Trophoblast cell (in vitro differentiated cells and primary cell): Measurements from ENCODE around the gene ELL2.
"Not testable (repeated sequence)": the region's sequence is repeated elsewhere in the genome, so short reads cannot be mapped to it uniquely, and the experiment has no call there.

Source experiments
- DNase-seq, 2 donors: peaks; one replicate each; pipeline ENCODE4 v3.0.0-alpha.2; 2016
- H2AFZ ChIP-seq: 2 replicates; pipeline ENCODE4 v1.6.1; 2013; ENCODE audit warnings: low read length, moderate library complexity, mild to moderate bottlenecking; ENCODE audit not compliant: insufficient read depth, poor library complexity
- H2AK5ac ChIP-seq: 2 replicates; pipeline ENCODE4 v1.6.1; 2013; ENCODE audit warnings: mild to moderate bottlenecking, low read length
- H2BK120ac ChIP-seq: 2 replicates; pipeline ENCODE4 v1.6.1; 2013; ENCODE audit warnings: low read length, mild to moderate bottlenecking, moderate library complexity; ENCODE audit not compliant: insufficient read depth, poor library complexity
- H2BK12ac ChIP-seq: 2 replicates; pipeline ENCODE4 v1.6.1; 2013; ENCODE audit warnings: mild to moderate bottlenecking, low read length, moderate library complexity
- H2BK5ac ChIP-seq: 2 replicates; pipeline ENCODE4 v1.6.1; 2013; ENCODE audit warnings: low read length, low read depth, moderate library complexity, mild to moderate bottlenecking; ENCODE audit not compliant: poor library complexity
- H3K14ac ChIP-seq: 2 replicates; pipeline ENCODE4 v1.6.1; 2013; ENCODE audit warnings: mild to moderate bottlenecking, low read length
- H3K18ac ChIP-seq: 2 replicates; pipeline ENCODE4 v1.6.1; 2013; ENCODE audit warnings: mild to moderate bottlenecking, low read length
- H3K23ac ChIP-seq: 2 replicates; pipeline ENCODE4 v1.6.1; 2013; ENCODE audit warnings: low read length
- H3K27ac ChIP-seq: 2 replicates; pipeline ENCODE4 v1.5.1; 2013; ENCODE audit warnings: low read depth, mild to moderate bottlenecking, inconsistent platforms, low read length, moderate library complexity
- H3K27me3 ChIP-seq: 2 replicates; pipeline ENCODE4 v1.6.1; 2013; ENCODE audit warnings: inconsistent platforms, mild to moderate bottlenecking, low read length, moderate library complexity; ENCODE audit not compliant: insufficient read depth
- H3K36me3 ChIP-seq, 2 experiments: 1 replicate in 1 of 2; 2 replicates in 1 of 2; pipeline ENCODE4 v1.6.1; 2013; ENCODE audit warnings: low read length in 2 of 2, mild to moderate bottlenecking in 2 of 2, moderate library complexity in 1 of 2; ENCODE audit not compliant: insufficient read depth in 2 of 2, control insufficient read depth in 1 of 2
- H3K4ac ChIP-seq: 2 replicates; pipeline ENCODE4 v1.6.1; 2013; ENCODE audit warnings: low read depth, mild to moderate bottlenecking, low read length, moderate library complexity
- H3K4me1 ChIP-seq, 2 experiments: 1 replicate in 1 of 2; 2 replicates in 1 of 2; pipeline ENCODE4 v1.6.1; 2013; ENCODE audit warnings: low read length in 2 of 2, mild to moderate bottlenecking in 2 of 2, moderate library complexity in 1 of 2; ENCODE audit not compliant: insufficient read depth in 2 of 2, control insufficient read depth in 1 of 2
- H3K4me2 ChIP-seq: 2 replicates; pipeline ENCODE4 v1.6.1; 2013; ENCODE audit warnings: inconsistent platforms, mild to moderate bottlenecking, low read length, moderate library complexity
- H3K4me3 ChIP-seq: 2 replicates; pipeline ENCODE4 v1.5.1; 2013; ENCODE audit warnings: mild to moderate bottlenecking, low read depth, low read length, inconsistent platforms
- H3K79me1 ChIP-seq: one replicate; pipeline ENCODE4 v1.6.1; 2013; ENCODE audit warnings: low read length
- H3K79me2 ChIP-seq: 2 replicates; pipeline ENCODE4 v1.6.1; 2013; ENCODE audit warnings: low read length, mild to moderate bottlenecking; ENCODE audit not compliant: control insufficient read depth, insufficient read depth, poor library complexity
- H3K9ac ChIP-seq: 2 replicates; pipeline ENCODE4 v1.6.1; 2013; ENCODE audit warnings: mild to moderate bottlenecking, low read length
- H3K9me3 ChIP-seq: 2 replicates; pipeline ENCODE4 v1.6.1; 2013; ENCODE audit warnings: low read depth, mild to moderate bottlenecking, control low read depth, inconsistent platforms, low read length; ENCODE audit not compliant: insufficient read depth
- H4K12ac ChIP-seq: 2 replicates; pipeline ENCODE4 v1.6.1; 2013; ENCODE audit warnings: low read depth, mild to moderate bottlenecking, low read length, moderate library complexity
- H4K8ac ChIP-seq: 2 replicates; pipeline ENCODE4 v1.6.1; 2013; ENCODE audit warnings: low read depth, mild to moderate bottlenecking, low read length, moderate library complexity
- H4K91ac ChIP-seq: one replicate; pipeline ENCODE4 v1.6.1; 2013; ENCODE audit warnings: low read depth, mild to moderate bottlenecking, low read length, moderate library complexity
- WGBS: extraction: QIAGEN DNeasy Blood & Tissue Kit; methylation state at CpG from one replicate; pipeline ENCODE4 v1.1.7; 2013; ENCODE audit warnings: missing lambda C conversion rate; ENCODE audit not compliant: insufficient read length, insufficient coverage; ENCODE audit errors: extremely low coverage; 5-methylcytosine and 5-hydroxymethylcytosine counted together

The ELL2 gene

GRCh38 chr5:95928724-95929253, 32.9 kb downstream of the ELL2 start:
- H3K27me3 ChIP-seq = no peaks in the 10 kb centered on the region
- H3K4ac ChIP-seq = no peak overlapping the region
- no peak overlapping the region for H2BK5ac ChIP-seq
- no peak overlapping the region for H3K4me2 ChIP-seq
- H3K4me1 ChIP-seq = no peaks in the 10 kb centered on the region
- no peak overlapping the region for H3K23ac ChIP-seq
- H3K18ac ChIP-seq = no peak overlapping the region
- no peak overlapping the region for H2BK12ac ChIP-seq
- no peak for DNase-seq
- H2AFZ ChIP-seq = no peak overlapping the region
- H3K9me3 ChIP-seq = no peaks in the 10 kb centered on the region
- H3K4me3 ChIP-seq = no peak overlapping the region
- no peak overlapping the region for H3K9ac ChIP-seq
- no peak overlapping the region for H4K12ac ChIP-seq
- H3K79me2 ChIP-seq = no peaks in the 10 kb centered on the region
- H3K36me3 ChIP-seq = no peaks in the 10 kb centered on the region
- H4K91ac ChIP-seq = no peak overlapping the region
- WGBS = no CpG with 5 or more reads among the region's 7 CpGs
- no peak overlapping the region for H3K14ac ChIP-seq
- no peak overlapping the region for H3K27ac ChIP-seq
- no peak overlapping the region for H2AK5ac ChIP-seq
- H4K8ac ChIP-seq = no peak overlapping the region
- no peaks in the 10 kb centered on the region for H3K79me1 ChIP-seq
- no peak overlapping the region for H2BK120ac ChIP-seq

GRCh38 chr5:95927927-95928723, 33.5 kb downstream of the ELL2 start:
- Histone ChIP-seq H4K12ac (no peak overlapping the region), H3K27me3 (no peaks in the 10 kb centered on the region), H3K14ac (no peak overlapping the region), H3K4me1 (no peaks in the 10 kb centered on the region), H2BK5ac (no peak overlapping the region), H4K91ac (no peak overlapping the region), H3K4me3 (no peak overlapping the region), H3K27ac (no peak overlapping the region), H3K79me2 (no peaks in the 10 kb centered on the region), H3K4ac (no peak overlapping the region), H2AK5ac (no peak overlapping the region), H2BK12ac (no peak overlapping the region), H3K9ac (no peak overlapping the region), H3K23ac (no peak overlapping the region), H3K18ac (no peak overlapping the region), H3K79me1 (no peaks in the 10 kb centered on the region), H4K8ac (no peak overlapping the region), H3K4me2 (no peak overlapping the region), H2AFZ (no peak overlapping the region), H3K9me3 (no peaks in the 10 kb centered on the region), H3K36me3 (peaks cover 0 to 2% of the 10 kb centered on the region in 2 experiments), H2BK120ac (no peak overlapping the region)
- WGBS = 100% methylated on average over 3 of the region's 6 CpGs
- no peak for DNase-seq

GRCh38 chr5:95927300-95927699, 34.4 kb downstream of the ELL2 start:
- not testable (repeated sequence) for H3K9ac ChIP-seq, H3K4ac ChIP-seq

GRCh38 chr5:95925939-95926338, 35.7 kb downstream of the ELL2 start:
- Histone ChIP-seq H3K4me3 (no peak overlapping the region), H3K4me1 (no peaks in the 10 kb centered on the region), H2BK5ac (no peak overlapping the region), H3K4me2 (no peak overlapping the region), H3K79me1 (no peaks in the 10 kb centered on the region), H2BK12ac (no peak overlapping the region), H3K27me3 (no peaks in the 10 kb centered on the region), H2AFZ (no peak overlapping the region), H3K27ac (no peak overlapping the region), H4K12ac (no peak overlapping the region), H3K9me3 (no peaks in the 10 kb centered on the region), H2BK120ac (no peak overlapping the region), H3K36me3 (peaks cover 1 to 2% of the 10 kb centered on the region in 2 experiments), H3K14ac (no peak overlapping the region), H3K23ac (no peak overlapping the region), H2AK5ac (no peak overlapping the region), H3K4ac (no peak overlapping the region), H3K18ac (no peak overlapping the region), H3K79me2 (no peaks in the 10 kb centered on the region), H3K9ac (no peak overlapping the region), H4K91ac (no peak overlapping the region), H4K8ac (no peak overlapping the region)
- DNase-seq = no peak

More at GRCh38 chr5:95927300-95927699, 34.4 kb downstream of the ELL2 start:
- not testable (repeated sequence) for H3K23ac ChIP-seq, H3K79me1 ChIP-seq, H4K8ac ChIP-seq, H3K27me3 ChIP-seq, H4K91ac ChIP-seq, H2AFZ ChIP-seq, DNase-seq, H3K4me3 ChIP-seq, H4K12ac ChIP-seq, H2BK120ac ChIP-seq, H2AK5ac ChIP-seq, H3K9me3 ChIP-seq, H3K36me3 ChIP-seq, H2BK12ac ChIP-seq, H3K79me2 ChIP-seq, H3K18ac ChIP-seq, H3K14ac ChIP-seq, H2BK5ac ChIP-seq, H3K4me2 ChIP-seq, H3K4me1 ChIP-seq, H3K27ac ChIP-seq
- no CpG with 5 or more reads among the region's 13 CpGs for WGBS
